ENCODE results near the gene COBL.

COBL gene

DNA sequence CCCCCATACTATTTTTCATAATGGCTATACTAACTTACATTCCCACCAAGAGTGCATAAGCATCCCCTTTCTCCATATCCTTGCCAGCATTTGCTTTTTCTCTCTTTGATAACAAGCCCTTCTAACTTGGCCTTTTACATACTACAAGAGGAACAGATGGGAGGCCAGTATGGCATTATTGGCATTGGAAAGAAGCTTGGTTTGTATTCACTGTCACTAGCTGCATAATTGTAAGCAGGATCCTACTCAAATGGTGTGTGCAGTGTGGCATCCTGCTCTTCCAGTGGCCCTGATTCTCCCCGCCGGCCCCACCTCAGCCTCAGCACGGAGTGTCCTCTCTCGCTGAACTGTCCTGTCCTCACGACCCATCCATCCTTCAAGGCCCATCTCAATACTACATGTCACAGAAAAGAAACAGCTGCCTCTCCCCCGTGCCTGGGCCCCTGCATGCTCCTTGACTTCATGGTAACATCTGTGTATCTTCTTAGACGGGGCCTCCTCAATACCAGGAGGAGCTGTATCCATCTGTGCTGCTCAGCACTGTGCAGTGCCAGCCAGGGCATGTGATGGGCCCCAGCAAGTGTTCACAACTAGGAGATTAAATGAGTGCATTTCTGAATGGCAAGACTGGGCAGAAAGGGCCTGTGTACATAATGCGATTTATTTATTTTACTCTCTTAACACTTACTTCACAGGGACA lies 205.2 kb downstream of the COBL start:
- DNase-seq, result no peak

DNA sequence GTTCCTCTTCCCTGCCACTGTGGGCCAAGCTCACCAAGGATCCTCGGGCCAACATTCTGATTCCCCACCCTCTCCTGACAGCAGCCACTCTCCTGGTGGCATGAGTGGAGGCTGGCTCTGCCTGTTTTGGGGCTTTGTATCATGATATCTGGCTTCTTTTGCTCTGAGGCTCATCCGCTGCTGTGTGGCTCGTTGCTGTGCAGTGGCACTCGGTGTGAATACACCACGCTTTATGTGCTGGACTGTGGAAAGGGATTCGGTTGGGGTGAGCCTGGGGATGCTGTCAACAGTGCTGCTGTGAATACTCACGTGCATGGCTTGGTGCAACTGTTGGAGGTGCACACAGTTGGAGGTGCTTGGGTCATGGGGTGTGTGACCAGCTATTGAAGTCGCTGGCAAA lies 208.5 kb downstream of the COBL start:
- DNase-seq, result no peak

DNA sequence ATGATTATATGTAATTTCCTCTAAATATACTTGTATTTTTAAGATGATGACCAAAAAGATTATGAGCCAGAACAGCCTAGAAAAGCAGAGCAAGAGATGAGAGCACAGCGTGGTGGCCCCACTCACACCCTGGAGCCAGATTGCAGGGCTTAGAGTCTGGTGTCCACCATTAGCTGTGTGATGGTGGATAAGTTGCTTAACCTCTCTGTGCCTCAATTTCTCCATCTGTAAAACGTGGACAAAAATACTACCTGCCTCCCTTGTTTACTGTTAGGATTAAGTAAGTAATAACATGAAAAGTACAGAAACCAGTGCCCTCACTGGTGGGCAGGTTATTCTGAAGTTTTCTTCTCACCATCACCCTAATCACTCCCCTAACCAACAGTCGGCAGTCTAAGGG lies 212.3 kb downstream of the COBL start:
- no peak for DNase-seq

DNA sequence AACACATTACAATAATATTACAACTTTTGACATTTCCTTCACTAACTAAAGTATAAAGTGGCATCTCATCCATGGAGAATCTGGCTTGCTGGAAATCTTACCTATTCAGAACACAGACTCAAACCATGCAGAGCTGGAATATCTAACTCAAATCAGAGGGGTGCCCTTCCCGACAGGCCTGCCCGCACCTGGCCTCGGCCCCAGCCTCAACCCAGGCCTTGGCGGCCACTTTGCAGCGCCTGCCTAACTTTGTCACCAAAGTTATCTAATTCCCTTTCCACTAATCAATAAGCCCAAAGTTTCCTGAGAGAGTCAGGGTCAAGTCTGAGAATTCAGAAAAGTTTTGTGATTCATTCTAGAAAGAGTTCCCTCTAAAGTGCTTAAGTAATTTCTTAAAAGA lies 212.9 kb downstream of the COBL start:
- DNase-seq, result no peak

DNA sequence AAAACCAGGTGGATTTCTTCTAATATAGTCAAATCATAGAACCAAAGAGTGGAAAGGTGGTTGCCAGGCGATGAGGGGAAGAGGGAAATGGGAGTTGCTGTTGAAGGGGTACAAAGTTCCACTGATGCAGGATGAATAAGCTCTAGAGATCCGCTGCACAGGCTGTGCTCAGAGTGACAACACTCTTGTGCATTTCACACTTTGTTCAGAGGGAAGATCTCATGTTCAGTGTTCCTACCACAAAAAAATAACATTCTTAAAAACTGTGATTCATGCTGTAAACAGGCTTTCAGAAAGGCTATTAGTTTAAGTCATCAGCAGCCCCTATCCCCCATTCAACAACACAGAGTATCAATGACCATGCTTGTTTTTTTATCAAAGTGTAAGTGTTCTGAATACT lies 213.8 kb downstream of the COBL start:
- DNase-seq, result no peak

DNA sequence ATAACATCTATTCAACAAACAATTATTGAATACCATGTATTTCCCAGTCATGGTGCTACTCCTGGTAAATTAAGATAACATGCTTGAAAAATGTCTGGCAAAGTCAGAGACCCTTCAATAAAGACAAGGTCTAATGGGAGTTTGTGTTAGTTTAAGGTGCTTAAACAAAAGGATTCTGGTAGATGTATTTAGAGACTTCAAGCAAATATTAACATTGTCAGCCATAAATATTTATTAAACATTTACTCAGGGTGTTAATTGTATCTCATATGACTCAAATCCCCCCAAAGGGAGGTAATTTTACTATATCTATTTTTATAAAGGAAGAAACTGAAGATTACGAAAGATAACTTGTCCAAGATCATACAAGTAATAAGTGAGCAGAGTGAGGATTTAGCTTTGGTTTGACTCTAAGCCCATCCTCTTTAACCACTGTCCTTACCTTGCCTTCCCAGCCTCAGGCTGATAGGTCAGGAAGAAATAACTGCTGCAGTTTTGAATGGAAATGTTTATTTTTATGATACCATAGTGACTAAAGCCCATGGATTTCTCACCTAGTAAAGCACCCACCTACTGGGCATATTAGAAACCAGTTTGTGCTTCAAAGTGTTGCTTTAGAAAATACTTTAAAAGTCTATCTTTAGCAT lies 215.4 kb downstream of the COBL start:
- DNase-seq, result no peak

DNA sequence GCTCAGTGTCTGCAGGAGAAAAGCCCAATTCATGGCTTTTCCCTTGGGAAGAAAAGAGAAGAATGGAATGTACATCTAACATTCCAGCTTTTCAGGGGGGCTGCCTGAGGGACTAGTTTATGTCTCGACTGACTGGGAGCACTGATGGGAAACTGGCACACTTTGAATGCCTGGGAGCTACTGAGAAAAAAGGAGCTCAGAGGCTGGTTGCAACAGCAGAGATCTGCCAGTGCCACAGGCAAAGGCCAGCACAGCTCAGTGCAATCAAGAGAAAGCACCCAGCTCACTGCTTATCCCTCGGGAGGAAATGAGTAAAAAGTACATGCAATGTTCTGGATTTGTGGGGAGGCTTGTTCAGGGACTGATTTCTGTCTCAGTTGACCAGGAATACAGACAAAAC lies 226.2 kb downstream of the COBL start:
- no peak for DNase-seq

DNA sequence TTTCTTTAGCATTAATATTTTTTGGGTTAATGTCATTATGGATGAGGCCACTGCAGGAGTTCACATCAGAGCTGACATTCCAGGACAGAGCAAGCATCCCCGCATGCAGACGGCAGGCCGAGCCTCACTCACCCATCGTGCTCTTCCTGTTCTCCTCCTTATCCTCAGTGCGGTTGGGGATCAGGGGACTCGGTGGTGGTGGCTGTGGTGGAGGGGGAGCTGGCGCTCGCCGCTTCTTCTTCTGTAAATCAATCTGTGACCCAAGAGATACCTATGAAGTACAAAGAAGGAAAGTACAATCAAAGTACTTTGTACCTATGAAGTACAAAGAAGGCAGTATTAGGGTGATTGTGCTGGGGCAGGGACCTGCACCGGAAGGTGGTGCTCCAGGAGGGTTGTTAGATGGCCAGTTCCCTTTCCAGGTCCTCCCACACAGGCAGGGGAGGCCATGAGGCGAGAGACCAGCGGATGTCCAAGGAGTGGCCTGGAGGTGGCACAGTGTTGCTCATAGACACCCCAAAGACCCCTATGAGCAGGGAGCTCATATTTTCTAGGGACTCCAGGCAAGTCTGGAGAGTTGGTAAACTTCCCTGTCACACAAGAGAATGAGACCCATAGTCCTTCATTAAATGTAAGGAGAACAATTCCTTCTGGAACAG lies 231.4 kb downstream of the COBL start:
- no peak for DNase-seq

DNA sequence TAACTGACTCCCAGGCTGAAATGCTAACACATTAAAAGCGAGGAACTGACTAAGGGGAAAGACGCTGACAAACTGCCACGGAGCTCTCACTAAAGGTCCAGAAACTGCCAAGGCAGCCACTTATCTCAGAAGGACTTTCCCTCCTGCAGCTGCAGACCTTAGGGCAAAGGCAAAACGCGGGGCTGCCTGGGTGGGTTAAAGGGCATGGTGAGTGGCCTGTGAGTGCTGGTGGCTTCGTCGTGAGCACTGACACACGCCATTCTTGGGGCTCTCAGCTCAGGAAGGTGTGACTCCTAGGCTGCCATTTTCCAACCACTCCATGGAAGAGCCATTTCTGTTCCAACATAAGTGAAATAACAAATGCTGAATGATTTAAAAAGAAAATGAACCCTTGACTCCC lies 232.5 kb downstream of the COBL start:
- DNase-seq, result no peak

DNA sequence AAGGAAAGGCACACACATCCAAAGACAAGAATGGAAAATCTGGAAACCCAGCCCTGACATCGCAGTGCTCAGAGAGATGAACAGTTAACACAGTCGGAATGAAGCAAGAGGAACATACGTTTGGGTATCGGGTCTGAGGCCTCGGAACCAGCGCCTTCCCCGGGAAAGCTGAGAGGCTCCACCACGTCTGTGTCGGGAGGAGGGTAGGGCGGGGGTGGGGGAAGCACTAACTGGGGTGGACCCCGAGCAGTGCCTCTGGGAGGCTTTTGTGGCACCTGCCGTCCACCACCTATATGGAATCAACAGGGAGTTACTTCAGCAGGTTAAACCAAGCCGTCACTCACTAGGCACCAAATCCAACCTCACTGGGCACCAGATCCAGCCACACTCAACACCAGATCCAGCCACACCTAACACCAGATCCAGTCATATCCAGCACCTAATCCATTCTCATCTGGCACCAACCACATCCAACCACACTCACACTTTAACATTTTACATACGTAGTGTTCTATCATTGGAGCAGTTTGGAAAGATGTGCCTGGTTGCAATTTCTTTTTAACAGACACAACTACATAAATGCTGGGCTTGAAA lies 233.6 kb downstream of the COBL start:
- DNase-seq, result no peak

DNA sequence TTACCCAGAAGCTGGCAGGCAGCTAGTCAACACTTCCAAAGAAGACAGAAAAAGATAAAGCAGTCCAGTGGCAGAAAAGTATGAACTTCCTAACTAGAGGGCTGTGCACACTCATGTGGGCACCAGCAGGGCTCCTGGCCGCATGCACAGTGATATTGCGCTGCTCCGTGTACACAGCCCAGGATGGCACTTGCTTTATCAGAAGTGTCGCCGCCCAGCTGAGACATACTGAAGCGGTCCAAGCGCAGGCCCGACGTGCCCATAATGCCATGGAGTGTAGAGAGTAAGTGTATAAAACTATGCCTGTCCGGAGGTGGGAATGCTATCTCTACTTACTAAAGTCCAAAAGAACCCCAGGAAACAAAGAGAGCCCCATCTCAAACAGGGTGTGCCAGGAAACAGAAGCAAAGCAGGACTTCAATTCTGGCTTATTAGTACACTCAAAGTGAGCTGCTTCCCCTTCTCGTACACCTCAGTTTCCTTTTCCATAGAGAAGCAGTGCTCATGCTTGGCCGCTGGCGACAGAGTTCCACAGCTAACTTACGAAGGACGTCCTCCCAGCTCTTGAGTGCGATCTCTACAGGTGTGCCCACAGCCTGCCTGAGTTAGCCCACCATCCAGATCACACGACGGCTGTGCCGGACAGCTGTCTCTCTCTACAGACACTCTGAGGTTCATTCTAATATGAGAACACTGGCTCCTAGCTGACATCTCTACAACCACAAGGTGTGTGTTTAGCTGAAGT lies 234.3 kb downstream of the COBL start:
- no peak for DNase-seq

DNA sequence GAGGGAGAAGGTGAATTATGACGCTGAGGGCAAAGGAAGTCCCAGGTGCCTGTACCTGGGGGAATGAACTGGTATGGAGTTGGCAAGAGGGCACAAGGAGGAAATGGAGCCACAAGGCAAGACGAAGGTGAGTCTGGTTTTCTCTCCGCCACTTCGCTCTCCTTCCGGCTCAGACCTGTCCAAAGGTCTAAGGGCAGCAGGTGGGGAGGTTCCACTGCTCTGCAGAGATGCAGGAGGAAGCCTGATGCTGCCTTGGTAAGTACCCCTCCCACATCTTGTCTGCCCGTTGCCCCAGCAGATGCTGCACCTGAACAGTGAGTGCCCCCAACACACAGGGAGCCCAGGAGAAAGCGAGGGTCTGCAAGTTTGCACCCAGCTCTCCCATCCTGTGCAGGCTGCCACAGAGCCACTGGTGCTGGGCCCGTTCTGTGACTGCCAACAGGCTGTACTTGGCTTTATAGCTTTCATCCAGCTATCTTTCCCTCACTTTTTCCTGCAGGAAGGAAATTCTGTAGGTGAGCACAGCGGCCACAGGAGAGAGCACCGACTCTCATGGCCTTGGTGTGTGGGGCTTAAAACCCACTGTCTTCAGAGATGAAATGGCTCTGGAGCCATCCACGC lies 235.2 kb downstream of the COBL start:
- DNase-seq, result no peak

DNA sequence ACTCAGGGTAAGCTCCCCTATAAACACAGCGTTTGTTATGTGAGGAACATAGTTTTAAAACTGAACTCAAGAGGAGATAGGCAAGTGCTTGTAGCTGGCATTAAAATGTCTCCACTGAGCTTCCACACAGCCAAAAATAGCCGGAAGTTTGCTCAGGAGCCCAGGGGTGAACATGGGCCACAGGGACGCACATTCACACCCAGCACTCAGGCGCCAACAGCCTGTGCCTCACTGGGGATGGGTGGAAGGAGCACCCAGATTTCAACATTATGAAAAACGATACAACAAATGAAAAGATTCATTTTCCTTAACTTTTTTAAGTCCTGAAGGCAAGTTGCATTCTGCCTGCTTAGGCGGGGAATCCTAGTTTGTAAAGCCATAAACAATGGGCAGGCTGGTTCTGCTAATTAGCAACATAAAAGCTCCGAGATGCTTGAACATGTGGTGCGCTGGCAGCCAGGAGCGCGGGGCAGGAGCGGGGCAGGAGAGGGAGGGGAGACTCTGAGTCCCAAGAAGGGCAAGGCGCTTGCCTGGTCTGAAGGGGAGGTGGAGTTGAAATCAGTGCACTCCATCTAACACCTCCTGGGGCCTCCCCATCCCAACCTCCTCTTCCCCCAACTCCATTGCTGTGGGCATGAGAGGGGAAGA lies 235.9 kb downstream of the COBL start:
- no peak for DNase-seq

DNA sequence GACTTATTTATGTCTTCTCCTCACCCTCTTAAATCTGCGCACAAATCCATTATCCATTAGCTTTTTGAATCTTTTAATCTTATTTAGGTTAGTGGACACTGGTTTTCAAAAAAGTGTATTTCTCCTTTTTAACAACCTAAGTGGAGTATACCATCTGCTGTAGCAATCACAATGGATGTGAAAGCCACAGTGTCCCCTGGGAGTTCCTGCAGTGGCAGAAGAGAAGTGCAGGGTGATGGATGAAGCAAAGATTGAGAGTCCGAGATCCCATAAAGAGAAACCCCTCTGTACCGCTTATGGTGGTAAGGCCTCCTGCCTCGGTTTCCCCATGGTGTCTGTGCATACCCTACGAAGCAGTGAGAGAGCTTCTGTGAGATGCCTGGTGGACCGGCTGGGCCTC lies 236.4 kb downstream of the COBL start:
- DNase-seq, result no peak

DNA sequence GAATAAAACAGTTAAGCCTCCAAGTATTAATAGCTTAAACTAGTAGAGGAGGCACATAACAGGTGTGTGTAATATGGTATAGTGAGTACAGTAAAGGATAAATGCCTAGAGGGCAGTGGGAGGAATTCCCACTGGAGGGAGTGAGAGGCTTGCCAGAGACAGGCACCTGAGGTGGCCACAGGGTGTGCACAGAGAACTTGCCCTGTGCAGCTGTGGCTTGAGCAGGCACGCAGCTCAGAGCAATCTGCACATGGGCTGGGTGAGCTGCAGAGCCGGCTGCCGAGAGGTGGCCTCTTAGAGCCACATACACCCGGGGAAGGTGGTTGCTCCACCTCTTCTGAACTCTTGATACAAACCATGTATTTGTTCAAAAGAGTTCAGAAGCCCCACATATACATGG lies 237.1 kb downstream of the COBL start:
- no peak for DNase-seq

DNA sequence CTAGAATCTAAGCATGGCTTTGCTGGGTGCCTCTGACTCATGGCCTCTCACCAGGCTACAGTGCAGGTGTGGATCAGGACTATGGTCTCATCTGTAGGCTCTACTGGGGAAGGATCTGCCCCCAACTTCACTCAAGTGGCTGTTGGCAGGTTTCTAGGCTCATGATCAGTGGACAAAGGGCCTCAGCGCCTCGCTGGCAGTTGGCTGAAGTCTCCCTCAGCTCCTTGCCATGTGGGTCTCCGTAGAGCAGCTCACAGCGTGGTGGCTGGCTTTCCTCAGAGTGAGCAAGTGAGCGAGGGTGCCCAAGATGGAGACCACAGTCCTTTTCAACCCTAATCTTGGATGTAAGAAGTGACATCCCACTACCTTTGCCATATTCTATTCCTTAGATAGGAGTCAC lies 238.0 kb downstream of the COBL start:
- no peak for DNase-seq

DNA sequence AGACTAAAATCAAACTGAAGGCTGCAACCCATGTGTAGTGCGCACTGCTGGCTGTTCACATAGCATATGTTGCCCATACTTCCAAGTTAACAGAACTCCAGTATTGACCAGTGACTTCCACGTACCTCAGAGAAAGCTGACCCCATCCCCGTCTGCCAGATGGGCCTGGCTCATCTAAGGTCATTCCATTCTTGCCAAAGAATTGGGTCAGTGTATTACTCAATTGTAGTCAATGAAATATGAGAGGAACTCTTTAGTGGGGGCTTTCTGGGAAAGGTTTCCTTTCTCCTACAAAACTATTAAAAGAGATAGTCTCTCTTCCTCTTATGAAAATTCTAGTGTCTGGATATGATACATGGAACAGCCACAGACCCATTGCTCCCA lies 238.6 kb downstream of the COBL start:
- no peak for DNase-seq

DNA sequence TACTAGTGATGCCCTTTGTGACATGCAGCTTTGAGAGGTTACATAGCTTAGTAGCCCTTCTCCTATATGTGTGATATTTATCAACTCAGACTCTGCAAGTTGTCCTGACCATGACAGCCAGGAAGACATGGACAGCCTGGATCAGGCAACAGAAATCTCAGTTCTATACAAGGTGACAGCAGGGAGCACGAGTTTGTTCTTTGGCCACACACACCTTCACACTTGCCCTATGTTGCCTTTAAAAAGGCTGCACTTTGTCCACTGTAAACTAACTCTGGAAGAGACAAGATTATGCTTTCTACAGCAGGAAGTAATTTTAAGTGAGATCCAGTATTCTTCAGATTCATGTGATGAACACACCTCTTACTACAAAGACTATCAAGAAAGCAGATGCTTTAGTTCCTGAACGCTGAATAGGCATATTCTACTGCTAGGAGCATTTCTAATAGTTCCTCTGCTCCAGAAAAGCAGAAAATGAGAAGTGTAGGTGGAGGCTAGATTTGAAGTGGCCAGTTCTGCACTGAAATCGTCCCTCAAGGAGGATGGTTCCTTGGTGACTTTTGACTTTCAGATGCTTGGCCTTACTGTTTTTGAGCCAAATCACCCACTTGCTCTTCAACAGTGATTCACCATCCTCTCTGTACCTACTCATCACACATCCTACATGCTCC lies 239.2 kb downstream of the COBL start:
- DNase-seq, result no peak

DNA sequence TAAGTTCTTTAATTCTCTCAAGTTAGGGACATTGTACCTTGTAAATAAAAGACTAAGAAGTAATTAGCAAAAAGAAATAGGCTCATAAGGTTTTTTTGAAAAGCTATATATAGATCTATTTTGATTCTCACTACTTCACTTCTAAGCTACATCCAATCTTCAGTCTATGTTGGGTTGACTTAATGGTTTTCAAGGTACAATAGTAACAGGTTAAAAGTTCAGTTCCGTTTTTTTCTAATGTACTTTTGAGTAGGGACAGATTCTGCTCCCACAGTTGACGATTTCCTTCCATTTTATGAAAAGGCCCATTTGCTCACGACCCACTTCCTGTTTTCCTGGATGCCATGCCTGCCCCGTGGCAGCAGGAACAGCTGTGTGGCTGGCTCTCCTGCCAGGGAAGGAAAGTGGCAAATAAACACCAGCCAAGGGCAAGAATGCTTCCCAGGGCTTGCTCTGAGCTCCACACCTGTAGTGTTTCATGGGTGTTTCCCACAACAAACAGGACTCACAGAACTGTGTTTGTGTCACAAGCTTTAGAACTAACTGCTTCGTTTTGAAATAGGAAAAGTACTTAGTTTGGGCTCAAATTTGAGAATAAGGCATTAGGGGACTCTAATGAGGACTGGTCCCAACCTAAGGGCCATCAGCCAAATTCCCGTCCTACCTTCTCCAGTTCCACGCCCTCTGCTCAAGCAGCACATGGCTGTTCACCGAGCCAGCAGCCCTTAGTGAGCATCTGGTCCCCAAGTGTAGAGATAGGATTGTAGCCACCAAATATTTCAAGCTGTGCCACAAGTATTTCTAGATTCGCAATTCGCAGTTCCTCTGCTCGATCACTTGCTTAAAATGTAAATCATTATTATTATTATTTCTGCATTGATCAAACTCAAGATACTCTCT lies 240.7 kb downstream of the COBL start:
- no peak for DNase-seq

DNA sequence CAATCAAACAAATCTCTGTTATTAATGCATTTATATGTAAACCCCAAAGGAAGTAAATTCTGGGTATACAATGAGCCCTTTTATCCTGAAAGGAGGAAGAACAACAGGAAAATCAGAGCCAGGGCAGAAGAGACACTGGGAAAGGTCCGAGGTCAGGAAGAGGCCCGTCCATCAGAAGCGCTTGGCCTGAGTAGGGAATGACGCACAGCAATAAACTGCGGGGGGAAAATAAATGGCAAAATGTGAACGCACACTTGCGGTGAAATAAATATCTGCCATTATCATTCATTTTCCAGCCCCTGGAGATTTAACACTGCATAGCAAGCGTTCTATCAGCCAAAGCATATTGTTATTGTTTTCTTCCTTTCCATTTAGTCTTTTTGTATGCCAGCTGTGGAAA lies 243.4 kb downstream of the COBL start:
- no peak for DNase-seq

DNA sequence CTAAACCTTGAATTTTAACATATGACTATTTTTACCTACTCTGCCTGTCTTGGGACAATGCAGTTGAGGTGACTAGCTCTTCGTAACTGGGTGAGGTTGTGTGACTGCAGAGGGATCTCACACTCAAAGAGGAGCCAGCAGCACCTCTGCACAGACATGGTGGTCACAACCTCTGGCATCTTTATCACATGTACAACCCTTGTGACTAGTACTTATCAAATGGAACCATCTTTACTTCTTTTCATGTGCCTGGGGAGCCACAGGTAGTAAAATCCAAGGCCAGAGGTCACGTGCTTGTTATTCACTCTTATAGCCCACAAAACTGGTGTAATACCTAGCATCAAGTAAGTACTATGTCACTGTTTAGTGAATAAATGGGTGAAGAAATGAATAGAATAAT lies 244.3 kb downstream of the COBL start:
- no peak for DNase-seq

All from CD4-positive, alpha-beta T cell treated with Interleukin-4 for 1 hour (primary cell).